ENCODE measurements around the gene ATP5IF1. TPM values are rescaled to one million over a fixed set of nuclear protein-coding genes. Genes with fewer than 3 reads are reported as not detected.

ATP5IF1 gene
- total and polyA plus RNA-seq, 2 of the 13 experiments (the other 11 are each of a cell fraction or from before 2014, with no cell fraction given), result 97.7 to 131 TPM

DNA sequence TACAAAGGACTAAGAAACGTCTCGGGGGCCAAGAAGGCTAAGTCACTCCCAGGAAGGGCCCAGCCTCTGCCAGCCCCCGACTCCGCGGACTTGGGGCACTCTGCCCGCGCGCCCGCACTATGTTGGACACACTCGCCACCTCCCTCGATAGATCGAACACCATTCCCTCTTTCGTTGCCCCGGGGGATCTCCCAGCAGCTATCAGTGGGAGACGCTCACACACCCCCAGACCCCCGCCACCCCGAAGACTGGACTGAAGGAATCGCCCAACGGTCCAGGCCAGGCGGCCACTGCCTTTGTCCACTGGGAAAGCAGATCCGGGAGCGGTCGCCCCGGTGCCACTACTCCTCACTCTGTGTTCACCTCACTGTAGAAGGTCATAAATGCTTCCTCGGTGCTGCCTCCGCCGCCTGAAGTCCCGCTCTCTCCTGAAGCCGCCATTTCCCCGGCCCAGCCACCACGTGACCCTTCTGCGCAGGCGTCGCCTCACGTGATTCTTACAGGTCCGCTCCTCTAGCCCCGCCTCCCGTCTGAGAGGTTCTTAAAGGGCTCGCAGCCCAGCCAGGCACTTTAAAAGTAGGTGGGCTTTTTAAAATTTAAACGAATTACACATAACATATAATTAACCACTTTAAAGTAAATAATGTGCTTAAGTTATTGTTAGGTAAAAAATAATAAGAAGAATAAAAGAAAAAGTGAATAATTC is 3.2 kb upstream of the ATP5IF1 start, which contains the start of gene DNAJC8 (continued):
- no peak for TF ChIP-seq ZNF530 (CRISPR knock-in tag; IDR thresholded peaks at IDR 0.05; ENCODE audit: low read depth)
- no peak for TF ChIP-seq NONO (IDR thresholded peaks at IDR 0.05)
- TF ChIP-seq NONO (CRISPR knock-in tag; conservative IDR thresholded peaks at IDR 0.05), result no peak
- TF ChIP-seq, protein P1, sequence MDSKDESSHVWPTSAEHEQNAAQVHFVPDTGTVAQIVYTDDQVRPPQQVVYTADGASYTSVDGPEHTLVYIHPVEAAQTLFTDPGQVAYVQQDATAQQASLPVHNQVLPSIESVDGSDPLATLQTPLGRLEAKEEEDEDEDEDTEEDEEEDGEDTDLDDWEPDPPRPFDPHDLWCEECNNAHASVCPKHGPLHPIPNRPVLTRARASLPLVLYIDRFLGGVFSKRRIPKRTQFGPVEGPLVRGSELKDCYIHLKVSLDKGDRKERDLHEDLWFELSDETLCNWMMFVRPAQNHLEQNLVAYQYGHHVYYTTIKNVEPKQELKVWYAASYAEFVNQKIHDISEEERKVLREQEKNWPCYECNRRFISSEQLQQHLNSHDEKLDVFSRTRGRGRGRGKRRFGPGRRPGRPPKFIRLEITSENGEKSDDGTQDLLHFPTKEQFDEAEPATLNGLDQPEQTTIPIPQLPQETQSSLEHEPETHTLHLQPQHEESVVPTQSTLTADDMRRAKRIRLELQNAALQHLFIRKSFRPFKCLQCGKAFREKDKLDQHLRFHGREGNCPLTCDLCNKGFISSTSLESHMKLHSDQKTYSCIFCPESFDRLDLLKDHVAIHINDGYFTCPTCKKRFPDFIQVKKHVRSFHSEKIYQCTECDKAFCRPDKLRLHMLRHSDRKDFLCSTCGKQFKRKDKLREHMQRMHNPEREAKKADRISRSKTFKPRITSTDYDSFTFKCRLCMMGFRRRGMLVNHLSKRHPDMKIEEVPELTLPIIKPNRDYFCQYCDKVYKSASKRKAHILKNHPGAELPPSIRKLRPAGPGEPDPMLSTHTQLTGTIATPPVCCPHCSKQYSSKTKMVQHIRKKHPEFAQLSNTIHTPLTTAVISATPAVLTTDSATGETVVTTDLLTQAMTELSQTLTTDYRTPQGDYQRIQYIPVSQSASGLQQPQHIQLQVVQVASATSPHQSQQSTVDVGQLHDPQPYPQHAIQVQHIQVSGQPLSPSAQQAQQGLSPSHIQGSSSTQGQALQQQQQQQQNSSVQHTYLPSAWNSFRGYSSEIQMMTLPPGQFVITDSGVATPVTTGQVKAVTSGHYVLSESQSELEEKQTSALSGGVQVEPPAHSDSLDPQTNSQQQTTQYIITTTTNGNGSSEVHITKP (CRISPR knock-in tag; IDR thresholded peaks at IDR 0.05; ENCODE audit: low read depth), result no peak
- TF ChIP-seq HDAC1 (CRISPR knock-in tag; IDR thresholded peaks at IDR 0.05), result peak; percentile 55; the same call in 1 of the 2 replicates
- no peak for TF ChIP-seq KAT2B (IDR thresholded peaks at IDR 0.05; ENCODE audit: borderline replicate concordance, low read depth, low read length)
- TF ChIP-seq SOX5 (CRISPR knock-in tag; IDR thresholded peaks at IDR 0.05; ENCODE audit: borderline replicate concordance), result no peak
- no peak for TF ChIP-seq ZNF367 (CRISPR knock-in tag; IDR thresholded peaks at IDR 0.05; ENCODE audit: borderline replicate concordance)
- peak; percentile 56 for TF ChIP-seq ZEB1 (IDR thresholded peaks at IDR 0.05; ENCODE audit: insufficient replicate concordance, low read depth)
- no peak for TF ChIP-seq MTF1 (CRISPR knock-in tag; IDR thresholded peaks at IDR 0.05)
- TF ChIP-seq, protein P2, sequence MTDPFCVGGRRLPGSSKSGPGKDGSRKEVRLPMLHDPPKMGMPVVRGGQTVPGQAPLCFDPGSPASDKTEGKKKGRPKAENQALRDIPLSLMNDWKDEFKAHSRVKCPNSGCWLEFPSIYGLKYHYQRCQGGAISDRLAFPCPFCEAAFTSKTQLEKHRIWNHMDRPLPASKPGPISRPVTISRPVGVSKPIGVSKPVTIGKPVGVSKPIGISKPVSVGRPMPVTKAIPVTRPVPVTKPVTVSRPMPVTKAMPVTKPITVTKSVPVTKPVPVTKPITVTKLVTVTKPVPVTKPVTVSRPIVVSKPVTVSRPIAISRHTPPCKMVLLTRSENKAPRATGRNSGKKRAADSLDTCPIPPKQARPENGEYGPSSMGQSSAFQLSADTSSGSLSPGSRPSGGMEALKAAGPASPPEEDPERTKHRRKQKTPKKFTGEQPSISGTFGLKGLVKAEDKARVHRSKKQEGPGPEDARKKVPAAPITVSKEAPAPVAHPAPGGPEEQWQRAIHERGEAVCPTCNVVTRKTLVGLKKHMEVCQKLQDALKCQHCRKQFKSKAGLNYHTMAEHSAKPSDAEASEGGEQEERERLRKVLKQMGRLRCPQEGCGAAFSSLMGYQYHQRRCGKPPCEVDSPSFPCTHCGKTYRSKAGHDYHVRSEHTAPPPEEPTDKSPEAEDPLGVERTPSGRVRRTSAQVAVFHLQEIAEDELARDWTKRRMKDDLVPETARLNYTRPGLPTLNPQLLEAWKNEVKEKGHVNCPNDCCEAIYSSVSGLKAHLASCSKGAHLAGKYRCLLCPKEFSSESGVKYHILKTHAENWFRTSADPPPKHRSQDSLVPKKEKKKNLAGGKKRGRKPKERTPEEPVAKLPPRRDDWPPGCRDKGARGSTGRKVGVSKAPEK (CRISPR knock-in tag; IDR thresholded peaks at IDR 0.05; ENCODE audit: borderline replicate concordance), result no peak
- no peak for TF ChIP-seq RFX3 (CRISPR knock-in tag; IDR thresholded peaks at IDR 0.05)
- TF ChIP-seq TEAD2 (CRISPR knock-in tag; IDR thresholded peaks at IDR 0.05), result no peak
- no peak for TF ChIP-seq RCOR2 (CRISPR knock-in tag; IDR thresholded peaks at IDR 0.05)
- no peak for TF ChIP-seq ZNF709 (CRISPR knock-in tag; IDR thresholded peaks at IDR 0.05)
- no peak for TF ChIP-seq TBL1XR1 (IDR thresholded peaks at IDR 0.05; ENCODE audit: borderline replicate concordance, low read length, partially characterized antibody)
- no peak for TF ChIP-seq ZKSCAN8 (CRISPR knock-in tag; IDR thresholded peaks at IDR 0.05; ENCODE audit: borderline replicate concordance)
- peak; percentile 80; the same call in 1 of the 2 replicates for TF ChIP-seq ZMYM4 (CRISPR knock-in tag; IDR thresholded peaks at IDR 0.05)
- peak; percentile 44; the same call in 1 of the 2 replicates for TF ChIP-seq KDM5B (CRISPR knock-in tag; IDR thresholded peaks at IDR 0.05; ENCODE audit: borderline replicate concordance)
- TF ChIP-seq BCL6 (CRISPR knock-in tag; IDR thresholded peaks at IDR 0.05), result no peak
- TF ChIP-seq GATA4 (IDR thresholded peaks at IDR 0.05; ENCODE audit: borderline replicate concordance, low read depth), result peak; percentile 50; the same call in 1 of the 2 replicates
- TF ChIP-seq ZNF274 (CRISPR knock-in tag; IDR thresholded peaks at IDR 0.05), result no peak; the same call in 1 of the 2 replicates
- TF ChIP-seq ZBTB14 (CRISPR knock-in tag; IDR thresholded peaks at IDR 0.05), result no peak
- no peak for TF ChIP-seq HMG20A (CRISPR knock-in tag; IDR thresholded peaks at IDR 0.05; ENCODE audit: borderline replicate concordance)

All from HepG2 (cell line).